Tibial nerve (tissue), 4 donors: ENCODE data around the gene PCBP4. TPM values are rescaled to one million over a fixed set of nuclear protein-coding genes. Genes with fewer than 3 reads are reported as not detected.

Experiments used
- DNase-seq, 2 donors: peaks; one replicate each; pipeline ENCODE4 v3.0.0-alpha.2; 2019; ENCODE audit warnings: low spot score in 2 of 2
- H3K27ac ChIP-seq, 4 donors: fragments of 200-600 bp; sonication (generic) in 3 of 4; one replicate each; pipeline ENCODE4 v1.5.1; 2017 to 2019; ENCODE audit warnings: mild to moderate bottlenecking in 1 of 4
- H3K27me3 ChIP-seq, 2 donors: fragments of 200-600 bp; sonication (generic) in 1 of 2; one replicate each; pipeline versions ENCODE4 v1.5.1 to v1.6.0; 2017 to 2019
- H3K36me3 ChIP-seq, 3 donors: fragments of 200-600 bp; sonication (generic); one replicate each; pipeline ENCODE4 v1.5.1; 2018 to 2019
- H3K4me1 ChIP-seq, 4 donors: fragments of 200-600 bp; sonication (generic) in 3 of 4; one replicate each; pipeline ENCODE4 v1.5.1; 2017 to 2019
- H3K4me3 ChIP-seq, 4 donors: fragments of 200-600 bp; sonication (generic) in 3 of 4; one replicate each; pipeline ENCODE4 v1.5.1; 2017 to 2019; ENCODE audit warnings: mild to moderate bottlenecking in 1 of 4, moderate library complexity in 1 of 4
- H3K9me3 ChIP-seq, 4 donors: fragments of 200-600 bp; sonication (generic) in 3 of 4; one replicate each; pipeline ENCODE4 v1.5.1; 2017 to 2019
- CTCF ChIP-seq, 5 experiments: fragments of 200-600 bp in 3 of 5; fragments of 450-650 bp in 2 of 5; sonication (generic) in 3 of 5; IDR thresholded peaks; one replicate each; pipeline ENCODE4 v1.5.1; 2016 to 2019; ENCODE audit warnings: antibody characterized with exemption in 5 of 5, mild to moderate bottlenecking in 3 of 5, moderate library complexity in 2 of 5
- EP300 ChIP-seq, 2 donors: sonication (generic); formaldehyde crosslinking; IDR thresholded peaks; one replicate each; pipeline ENCODE4 v1.6.1; 2017; ENCODE audit warnings: antibody characterized with exemption in 2 of 2, mild to moderate bottlenecking in 1 of 2
- POLR2A ChIP-seq, 2 donors: fragments of 450-650 bp; IDR thresholded peaks; one replicate each; pipeline ENCODE4 v1.6.1; 2017; ENCODE audit warnings: antibody characterized with exemption in 2 of 2, mild to moderate bottlenecking in 2 of 2, moderate library complexity in 2 of 2
- WGBS, 2 donors: methylation state at CpG; one replicate each; pipeline ENCODE4 v1.1.5; 2018; 5-methylcytosine and 5-hydroxymethylcytosine counted together
- total RNA-seq, 4 donors: library from RNA; depleted of rRNA; stranded (reverse); fragments of >200 nt; gene quantifications; one replicate each; pipeline ENCODE4 v1.1.0, GENCODE V29; 2016

PCBP4 gene
- total RNA-seq, 4 donors from 2014 or later, result 838 to 1,216 (median 1,000) TPM

GRCh38 chr3:51982838-51983577 is 15.8 kb upstream of the PCBP4 start, which contains the start of gene ACY1:
TSS of gene ACY1 (plus strand) at chr3:51983535. CDS start at chr3:51984065, 530 bp downstream.
- H3K4me1 ChIP-seq, result peaks cover 0 to 42% (median 20%) of the 10 kb centered on the region in 4 donors
- no peaks in the 10 kb centered on the region for H3K27me3 ChIP-seq
- WGBS, 2 donors, result 1 to 4% methylated on average over 9 to 54 of the region's 68 CpGs
- H3K9me3 ChIP-seq, result no peaks in the 10 kb centered on the region
- peak within 1 kb of the TSS; percentile 81 to 96 (median 93) for H3K27ac ChIP-seq
- H3K4me3 ChIP-seq, result peak within 1 kb of the TSS; percentile 53 to 76 (median 60)
- TF ChIP-seq CTCF (IDR thresholded peaks at IDR 0.05), result peak in 1 of 5 experiments; percentile 8
- TF ChIP-seq EP300 (IDR thresholded peaks at IDR 0.05), result peak in 1 of 2 donors; percentile 71
- TF ChIP-seq POLR2A (IDR thresholded peaks at IDR 0.05), result peak in 1 of 2 donors; percentile 68
- peak; percentile 67 to 68 for DNase-seq
- peaks cover 0 to 35% (median 0%) of the 10 kb centered on the region in 3 donors for H3K36me3 ChIP-seq

GRCh38 chr3:51982352-51982837 is 15.1 kb upstream of the PCBP4 start:
- no peak for TF ChIP-seq EP300 (IDR thresholded peaks at IDR 0.05)
- TF ChIP-seq CTCF (IDR thresholded peaks at IDR 0.05), result peak in 1 of 5 experiments; percentile 43
- no peaks in the 10 kb centered on the region for H3K27me3 ChIP-seq
- H3K4me1 ChIP-seq, result peaks cover 0 to 42% (median 20%) of the 10 kb centered on the region in 4 donors
- no peaks in the 10 kb centered on the region for H3K9me3 ChIP-seq
- H3K4me3 ChIP-seq, result peak overlapping the region; percentile 53 to 76 (median 60)
- peak overlapping the region; percentile 81 to 96 (median 93) for H3K27ac ChIP-seq
- DNase-seq, result no peak
- peaks cover 0 to 32% (median 0%) of the 10 kb centered on the region in 3 donors for H3K36me3 ChIP-seq
- 7 to 13% methylated on average over 4 of the region's 4 CpGs for WGBS, 2 donors

GRCh38 chr3:51980253-51980652 is 13.0 kb upstream of the PCBP4 start:
- Histone ChIP-seq H3K9me3 (no peaks in the 10 kb centered on the region), H3K4me1 (peaks cover 0 to 59% (median 30%) of the 10 kb centered on the region in 4 donors), H3K36me3 (peaks cover 0 to 13% (median 0%) of the 10 kb centered on the region in 3 donors), H3K27me3 (no peaks in the 10 kb centered on the region), H3K27ac (no peak overlapping the region), H3K4me3 (no peak overlapping the region)
- DNase-seq, result no peak
- 96% methylated on average over 10 of the region's 10 CpGs; no CpG with 5 or more reads in 1 of the 2 donors for WGBS, 2 donors
- TF ChIP-seq EP300 (IDR thresholded peaks at IDR 0.05) (no peak), POLR2A (IDR thresholded peaks at IDR 0.05) (no peak), CTCF (IDR thresholded peaks at IDR 0.05) (no peak)

GRCh38 chr3:51978143-51978502 is 10.9 kb upstream of the PCBP4 start:
- no peak for TF ChIP-seq EP300 (IDR thresholded peaks at IDR 0.05)
- no peak for TF ChIP-seq POLR2A (IDR thresholded peaks at IDR 0.05)
- no peak for TF ChIP-seq CTCF (IDR thresholded peaks at IDR 0.05)
- H3K27me3 ChIP-seq, result no peaks in the 10 kb centered on the region
- no peak overlapping the region for H3K4me3 ChIP-seq
- DNase-seq, result no peak
- H3K4me1 ChIP-seq, result peaks cover 0 to 54% (median 36%) of the 10 kb centered on the region in 4 donors
- H3K27ac ChIP-seq, result no peak overlapping the region
- peaks cover 0 to 10% (median 0%) of the 10 kb centered on the region in 3 donors for H3K36me3 ChIP-seq
- 74 to 77% methylated on average over 4 of the region's 4 CpGs for WGBS, 2 donors
- H3K9me3 ChIP-seq, result no peaks in the 10 kb centered on the region
